MM.1S (cell line): ENCODE results near the gene TLE3.

Experiments used
- DNase-seq: peaks from one replicate; pipeline ENCODE4 v3.0.0-alpha.2; 2015
- H2AFZ ChIP-seq: fragments of 300-600 bp; sonication (generic); 2 replicates; pipeline ENCODE4 v1.6.0; 2016; ENCODE audit warnings: antibody characterized with exemption, low read length
- H3F3A ChIP-seq: fragments of 300-600 bp; sonication (generic); 2 replicates; pipeline ENCODE4 v1.6.1; 2016; ENCODE audit warnings: mild to moderate bottlenecking, antibody characterized with exemption, low read length, moderate library complexity, mixed read lengths; ENCODE audit not compliant: insufficient read depth
- H3K27ac ChIP-seq: fragments of 300-600 bp; sonication (generic); 2 replicates; pipeline ENCODE4 v1.5.1; 2016; ENCODE audit warnings: mild to moderate bottlenecking, low read length
- H3K27me3 ChIP-seq: fragments of 300-600 bp; sonication (generic); replicated peaks from 2 replicates; pipeline ENCODE4 v1.6.0; 2016; ENCODE audit warnings: low read length; ENCODE audit not compliant: insufficient read depth
- H3K36me3 ChIP-seq: fragments of 300-600 bp; sonication (generic); replicated peaks from 2 replicates; pipeline ENCODE4 v1.6.1; 2016; ENCODE audit warnings: mild to moderate bottlenecking, low read length, mixed read lengths; ENCODE audit not compliant: insufficient read depth
- H3K4me1 ChIP-seq: fragments of 300-600 bp; sonication (generic); 2 replicates; pipeline ENCODE4 v1.6.1; 2016; ENCODE audit warnings: low read length, mixed read lengths
- H3K4me2 ChIP-seq: fragments of 300-600 bp; sonication (generic); 2 replicates; pipeline ENCODE4 v1.6.0; 2016; ENCODE audit warnings: low read depth, low read length
- H3K4me3 ChIP-seq: fragments of 300-600 bp; sonication (generic); 2 replicates; pipeline ENCODE4 v1.5.1; 2016; ENCODE audit warnings: low read length, mixed read lengths
- H3K79me2 ChIP-seq: fragments of 300-600 bp; sonication (generic); 2 replicates; pipeline ENCODE4 v1.6.1; 2016; ENCODE audit warnings: mixed run types, low read length, mixed read lengths
- H3K9ac ChIP-seq: fragments of 300-600 bp; sonication (generic); 2 replicates; pipeline ENCODE4 v1.6.1; 2016; ENCODE audit warnings: low read length, mixed read lengths
- H3K9me2 ChIP-seq: fragments of 300-600 bp; sonication (generic); replicated peaks from 2 replicates; pipeline ENCODE4 v1.6.1; 2016; ENCODE audit warnings: mild to moderate bottlenecking, low read length, mixed read lengths; ENCODE audit not compliant: insufficient read depth
- H3K9me3 ChIP-seq: fragments of 300-600 bp; sonication (generic); replicated peaks from 2 replicates; pipeline ENCODE4 v1.6.1; 2016; ENCODE audit warnings: mild to moderate bottlenecking, low read length, mixed read lengths; ENCODE audit not compliant: insufficient read depth
- H4K20me1 ChIP-seq: fragments of 300-600 bp; sonication (generic); 2 replicates; pipeline ENCODE4 v1.6.1; 2016; ENCODE audit warnings: mild to moderate bottlenecking, low read length, moderate library complexity, mixed read lengths; ENCODE audit not compliant: insufficient read depth
- CTCF ChIP-seq: fragments of 300-600 bp; sonication (generic); IDR thresholded peaks from 2 replicates; pipeline ENCODE4 v1.5.1; 2016; ENCODE audit warnings: antibody characterized with exemption, low read length, mixed read lengths
- EZH2 ChIP-seq: fragments of 300-600 bp; sonication (generic); optimal IDR thresholded peaks from 2 replicates; pipeline ENCODE3; 2017; ENCODE audit warnings: low read depth, mild to moderate bottlenecking, antibody characterized with exemption, low read length, mixed read lengths
- EZH2phosphoT487 ChIP-seq: fragments of 300-600 bp; sonication (generic); IDR thresholded peaks from 2 replicates; pipeline ENCODE4 v1.6.1; 2018; ENCODE audit warnings: antibody characterized with exemption, low read length

TLE3 gene

GRCh38 chr15:70101459-70102113 is 3.9 kb upstream of the TLE3 start:
- peak; percentile 89 for DNase-seq
- Histone ChIP-seq H3K27me3 (no peaks in the 10 kb centered on the region), H3K9me3 (no peaks in the 10 kb centered on the region), H3K9me2 (no peaks in the 10 kb centered on the region), H3K79me2 (peaks cover 19% of the 10 kb centered on the region), H3K4me3 (0 out of 2 replicates have a peak overlapping the region, but pooled peaks have one; percentile 27), H3K36me3 (no peaks in the 10 kb centered on the region), H2AFZ (no peak overlapping the region), H3K27ac (peak overlapping the region; percentile 90; the same call in 1 of the 2 replicates), H3K9ac (peak overlapping the region; percentile 80; the same call in 1 of the 2 replicates), H3K4me1 (peaks cover 35% of the 10 kb centered on the region), H3F3A (peaks cover 30% of the 10 kb centered on the region), H3K4me2 (peak overlapping the region; percentile 93), H4K20me1 (no peaks in the 10 kb centered on the region)
- TF ChIP-seq CTCF (no peak), EZH2phosphoT487 (no peak), EZH2 (no peak)

DNA sequence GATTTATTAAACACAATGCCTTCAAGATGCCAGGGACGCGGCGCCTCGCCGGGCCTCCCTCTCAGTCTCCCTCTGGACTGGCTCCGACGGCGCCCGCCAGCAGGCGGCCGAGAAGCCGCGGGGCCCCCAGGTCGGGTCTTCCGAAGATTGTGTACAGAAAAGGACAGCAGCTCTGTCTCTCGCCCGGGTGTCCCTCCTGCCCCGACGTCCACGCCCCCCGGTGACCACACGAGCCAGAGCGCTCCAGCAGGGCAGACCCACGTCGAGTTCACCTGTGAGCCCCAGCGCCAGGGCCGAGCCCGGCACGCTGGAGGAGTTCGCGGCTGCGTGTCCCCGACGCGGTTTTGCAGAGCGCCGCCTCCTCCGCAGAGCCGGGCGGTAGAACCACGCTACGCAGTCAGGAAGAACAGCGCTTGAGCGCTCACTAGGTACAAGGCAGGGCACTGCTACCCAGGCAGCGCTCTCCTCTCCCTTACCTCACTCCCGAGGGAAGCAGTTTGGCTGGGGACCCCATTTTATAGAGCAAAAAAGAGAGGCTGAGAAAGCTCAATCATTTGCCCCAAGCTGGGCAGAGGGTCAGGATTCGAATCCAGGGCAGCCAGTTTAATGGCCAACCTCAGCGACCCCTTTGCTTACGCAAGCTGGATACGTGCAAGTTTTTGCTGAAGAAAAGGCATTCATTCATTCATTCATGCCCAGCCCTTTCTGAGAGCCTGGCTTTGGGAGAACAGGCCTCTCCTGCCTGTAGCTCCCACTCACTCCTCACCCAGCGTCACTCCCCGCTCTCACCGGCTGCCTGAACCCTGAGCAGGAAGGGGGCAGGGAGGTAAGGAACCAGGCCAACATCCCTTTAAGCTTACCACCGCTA is 3.0 kb upstream of the TLE3 start:
- peak; percentile 33 for TF ChIP-seq CTCF
- TF ChIP-seq EZH2: no peak
- no peak for TF ChIP-seq EZH2phosphoT487
- Histone ChIP-seq H3F3A (peaks cover 30% of the 10 kb centered on the region), H3K79me2 (peaks cover 28% of the 10 kb centered on the region), H2AFZ (peak overlapping the region; percentile 40; the same call in 1 of the 2 replicates), H3K4me2 (peak overlapping the region; percentile 93), H3K9ac (peak overlapping the region; percentile 80), H3K9me3 (no peaks in the 10 kb centered on the region), H3K4me1 (peaks cover 35% of the 10 kb centered on the region), H3K4me3 (peak overlapping the region; percentile 57), H3K27me3 (no peaks in the 10 kb centered on the region), H3K36me3 (no peaks in the 10 kb centered on the region), H3K27ac (peak overlapping the region; percentile 90), H4K20me1 (peaks cover 1% of the 10 kb centered on the region; the same call in 1 of the 2 replicates), H3K9me2 (no peaks in the 10 kb centered on the region)
- peak; percentile 86 for DNase-seq

DNA sequence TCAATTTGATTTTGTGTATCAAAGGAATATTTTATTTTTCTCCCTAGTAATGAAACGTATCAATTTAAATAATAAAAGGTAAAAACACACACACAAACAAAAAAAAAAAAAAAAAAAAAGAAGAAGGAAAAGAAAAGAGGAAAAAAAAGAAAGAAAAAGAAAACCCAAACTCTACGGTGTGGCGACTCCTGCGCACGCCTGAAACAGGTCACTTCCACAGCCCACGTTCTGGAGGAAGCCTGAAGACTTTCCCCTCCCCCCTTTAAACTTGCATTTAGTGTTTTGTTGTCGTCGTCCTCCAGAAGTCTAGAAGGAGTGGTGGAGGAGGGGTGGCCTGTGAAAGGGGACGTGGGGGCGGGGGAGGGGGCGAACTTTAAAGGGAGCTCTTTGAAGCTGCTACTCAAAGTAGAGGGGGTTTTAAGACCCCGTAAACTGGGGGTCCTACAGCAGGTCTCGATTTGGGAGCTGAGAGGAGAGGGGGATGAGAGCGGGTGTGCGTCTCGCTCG is 2.3 kb upstream of the TLE3 start:
- Histone ChIP-seq H3K9me3 (no peaks in the 10 kb centered on the region), H3K4me2 (peak overlapping the region; percentile 93), H3K9me2 (no peaks in the 10 kb centered on the region), H3K4me3 (peak overlapping the region; percentile 57), H3K36me3 (no peaks in the 10 kb centered on the region), H4K20me1 (peaks cover 7% of the 10 kb centered on the region), H2AFZ (peak overlapping the region; percentile 40; the same call in 1 of the 2 replicates), H3K79me2 (peaks cover 35% of the 10 kb centered on the region), H3K4me1 (peaks cover 35% of the 10 kb centered on the region), H3K27ac (peak overlapping the region; percentile 90), H3K27me3 (no peaks in the 10 kb centered on the region), H3K9ac (peak overlapping the region; percentile 80), H3F3A (peaks cover 30% of the 10 kb centered on the region)
- DNase-seq: peak; percentile 68
- TF ChIP-seq EZH2: no peak
- TF ChIP-seq EZH2phosphoT487: no peak
- no peak for TF ChIP-seq CTCF
